ENCODE data around the gene ETS1.

ETS1 gene

GRCh38 chr11:128519338-128519737, 68.0 kb downstream of the ETS1 start:
- H3K36me3 Mint-ChIP-seq = peaks cover 90% of the 10 kb centered on the region
- H3K9me3 Mint-ChIP-seq = no peaks in the 10 kb centered on the region
- DNase-seq (ENCODE audit: low spot score in 2 of 2) (peak in 1 of 2 donors; percentile 57), ATAC-seq (no peak)
- H3K4me1 Mint-ChIP-seq = peaks cover 53% of the 10 kb centered on the region
- H3K4me3 Mint-ChIP-seq = peak overlapping the region; percentile 84
- H3K27ac Mint-ChIP-seq = peak overlapping the region; percentile 96

- peaks cover 53% of the 10 kb centered on the region for H3K4me1 Mint-ChIP-seq
- no peaks in the 10 kb centered on the region for H3K9me3 Mint-ChIP-seq
- no peak for ATAC-seq
- DNase-seq (ENCODE audit: low spot score in 2 of 2) = peak in 1 of 2 donors; percentile 58
- H3K36me3 Mint-ChIP-seq = peaks cover 97% of the 10 kb centered on the region
- H3K27ac Mint-ChIP-seq = peak overlapping the region; percentile 96
- peak overlapping the region; percentile 84 for H3K4me3 Mint-ChIP-seq
These were observed 68.7 kb downstream of the ETS1 start for GRCh38 chr11:128518493-128519207.

GRCh38 chr11:128517451-128518230, 69.7 kb downstream of the ETS1 start:
- H3K36me3 Mint-ChIP-seq = peaks cover 100% of the 10 kb centered on the region
- H3K4me1 Mint-ChIP-seq = peaks cover 61% of the 10 kb centered on the region
- peak overlapping the region; percentile 84 for H3K4me3 Mint-ChIP-seq
- peak overlapping the region; percentile 96 for H3K27ac Mint-ChIP-seq
- no peaks in the 10 kb centered on the region for H3K9me3 Mint-ChIP-seq
- ATAC-seq = no peak
- peak in 1 of 2 donors; percentile 48 for DNase-seq (ENCODE audit: low spot score in 2 of 2)

GRCh38 chr11:128516886-128517285, 70.5 kb downstream of the ETS1 start:
- Mint-ChIP-seq H3K4me1 (peaks cover 68% of the 10 kb centered on the region), H3K36me3 (peaks cover 100% of the 10 kb centered on the region), H3K9me3 (no peaks in the 10 kb centered on the region), H3K4me3 (peak overlapping the region; percentile 84), H3K27ac (peak overlapping the region; percentile 96)
- peak in 1 of 2 donors; percentile 55 for DNase-seq (ENCODE audit: low spot score in 2 of 2)
- no peak for ATAC-seq

GRCh38 chr11:128515826-128516778, 71.3 kb downstream of the ETS1 start:
- DNase-seq (ENCODE audit: low spot score in 2 of 2) = no peak
- peaks cover 100% of the 10 kb centered on the region for H3K36me3 Mint-ChIP-seq

GRCh38 chr11:128515086-128515485, 72.3 kb downstream of the ETS1 start:
- Mint-ChIP-seq H3K4me3 (peak overlapping the region; percentile 84), H3K36me3 (peaks cover 100% of the 10 kb centered on the region), H3K4me1 (peaks cover 84% of the 10 kb centered on the region), H3K9me3 (no peaks in the 10 kb centered on the region), H3K27ac (peak overlapping the region; percentile 96)
- no peak for DNase-seq (ENCODE audit: low spot score in 2 of 2)
- no peak for ATAC-seq

More at GRCh38 chr11:128515826-128516778, 71.3 kb downstream of the ETS1 start:
- Mint-ChIP-seq H3K4me3 (peak overlapping the region; percentile 84), H3K27ac (peak overlapping the region; percentile 96), H3K4me1 (peaks cover 74% of the 10 kb centered on the region), H3K9me3 (no peaks in the 10 kb centered on the region)
- no peak for ATAC-seq

GRCh38 chr11:128513915-128514681, 73.3 kb downstream of the ETS1 start:
- peaks cover 100% of the 10 kb centered on the region for H3K36me3 Mint-ChIP-seq
- H3K4me3 Mint-ChIP-seq = peak overlapping the region; percentile 84
- DNase-seq (ENCODE audit: low spot score in 2 of 2) (no peak), ATAC-seq (no peak)
- peaks cover 94% of the 10 kb centered on the region for H3K4me1 Mint-ChIP-seq
- no peaks in the 10 kb centered on the region for H3K9me3 Mint-ChIP-seq
- peak overlapping the region; percentile 96 for H3K27ac Mint-ChIP-seq

GRCh38 chr11:128512474-128512996, 74.8 kb downstream of the ETS1 start:
- peak; percentile 77 for ATAC-seq
- no peaks in the 10 kb centered on the region for H3K9me3 Mint-ChIP-seq

GRCh38 chr11:128511712-128512111, 75.6 kb downstream of the ETS1 start:
- Mint-ChIP-seq H3K27ac (peak overlapping the region; percentile 96), H3K9me3 (no peaks in the 10 kb centered on the region), H3K4me1 (peaks cover 92% of the 10 kb centered on the region), H3K4me3 (peak overlapping the region; percentile 84), H3K36me3 (peaks cover 100% of the 10 kb centered on the region)
- ATAC-seq = no peak
- no peak for DNase-seq (ENCODE audit: low spot score in 2 of 2)

More at GRCh38 chr11:128512474-128512996, 74.8 kb downstream of the ETS1 start:
- DNase-seq (ENCODE audit: low spot score in 2 of 2) = peak in 1 of 2 donors; percentile 80
- Mint-ChIP-seq H3K4me1 (peaks cover 92% of the 10 kb centered on the region), H3K36me3 (peaks cover 100% of the 10 kb centered on the region), H3K4me3 (peak overlapping the region; percentile 84), H3K27ac (peak overlapping the region; percentile 96)

GRCh38 chr11:128509621-128510389, 77.6 kb downstream of the ETS1 start:
- peak overlapping the region; percentile 84 for H3K4me3 Mint-ChIP-seq
- peak overlapping the region; percentile 96 for H3K27ac Mint-ChIP-seq
- H3K4me1 Mint-ChIP-seq = peaks cover 92% of the 10 kb centered on the region
- DNase-seq (ENCODE audit: low spot score in 2 of 2) = no peak
- peak; percentile 39 for ATAC-seq
- H3K36me3 Mint-ChIP-seq = peaks cover 100% of the 10 kb centered on the region
- no peaks in the 10 kb centered on the region for H3K9me3 Mint-ChIP-seq

- peak overlapping the region; percentile 96 for H3K27ac Mint-ChIP-seq
- DNase-seq (ENCODE audit: low spot score in 2 of 2) = no peak
- peak overlapping the region; percentile 84 for H3K4me3 Mint-ChIP-seq
- no peak for ATAC-seq
- H3K9me3 Mint-ChIP-seq = no peaks in the 10 kb centered on the region
- peaks cover 100% of the 10 kb centered on the region for H3K36me3 Mint-ChIP-seq
- H3K4me1 Mint-ChIP-seq = peaks cover 92% of the 10 kb centered on the region
These were observed 78.4 kb downstream of the ETS1 start for GRCh38 chr11:128508770-128509510.

GRCh38 chr11:128507936-128508335, 79.4 kb downstream of the ETS1 start:
- no peak for DNase-seq (ENCODE audit: low spot score in 2 of 2)
- peaks cover 92% of the 10 kb centered on the region for H3K4me1 Mint-ChIP-seq
- H3K27ac Mint-ChIP-seq = peak overlapping the region; percentile 96
- no peak for ATAC-seq
- no peaks in the 10 kb centered on the region for H3K9me3 Mint-ChIP-seq
- H3K4me3 Mint-ChIP-seq = peak overlapping the region; percentile 84
- peaks cover 100% of the 10 kb centered on the region for H3K36me3 Mint-ChIP-seq

All from stimulated activated effector memory CD8-positive, alpha-beta T cell treated with anti-CD3 and anti-CD28 coated beads, Interleukin-12 subunit alpha, Interleukin-12 subunit beta, amount 100 ng/mL, for 72 hours (primary cell).